Head of caudate nucleus (tissue), 42 donors: Measurements from ENCODE around the gene FABP1.

Experiments used
- DNase-seq, 42 donors: peaks; one replicate each; pipeline versions ENCODE4 v3.0.0 to v3.0.0-alpha.2; 2020 to 2021; ENCODE audit warnings: mixed read lengths in 7 of 42
- intact Hi-C: fragments of 100-400 bp; cut with DNase I; formaldehyde crosslinking; loops from one replicate; pipeline ENCODE4 v1.15.0; 2022

The FABP1 gene

GRCh38 chr2:88141952-88142351 lies 14.1 kb upstream of the FABP1 start:
- DNase-seq = no peak
- intact Hi-C loops = no loop called here

- no peak for DNase-seq
- intact Hi-C loops = no loop called here
Measured at GRCh38 chr2:88139804-88140203, 11.9 kb upstream of the FABP1 start.

GRCh38 chr2:88139203-88139702 lies 11.4 kb upstream of the FABP1 start:
- DNase-seq = no peak
- intact Hi-C loops = no loop called here

DNA sequence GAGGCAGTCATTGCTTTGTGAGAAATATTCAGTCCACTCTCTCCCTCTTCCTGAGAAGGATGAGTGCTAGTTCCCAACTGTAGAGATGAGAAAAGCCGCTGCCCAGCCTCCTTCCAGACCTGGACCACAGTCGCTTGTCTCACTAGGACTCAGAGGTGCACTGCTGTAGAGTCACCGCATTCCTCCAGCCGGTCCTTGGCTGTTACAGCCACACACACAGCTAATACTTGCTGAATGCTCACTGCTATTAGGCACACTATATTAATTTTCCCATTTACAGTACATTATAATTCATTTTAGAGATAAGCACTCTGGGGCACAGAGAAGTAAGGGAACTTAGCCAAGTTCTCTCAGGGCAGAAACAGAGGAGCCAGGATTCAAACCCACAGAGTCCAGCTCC lies 10.0 kb upstream of the FABP1 start:
- DNase-seq = no peak
- intact Hi-C loops = no loop called here

DNA sequence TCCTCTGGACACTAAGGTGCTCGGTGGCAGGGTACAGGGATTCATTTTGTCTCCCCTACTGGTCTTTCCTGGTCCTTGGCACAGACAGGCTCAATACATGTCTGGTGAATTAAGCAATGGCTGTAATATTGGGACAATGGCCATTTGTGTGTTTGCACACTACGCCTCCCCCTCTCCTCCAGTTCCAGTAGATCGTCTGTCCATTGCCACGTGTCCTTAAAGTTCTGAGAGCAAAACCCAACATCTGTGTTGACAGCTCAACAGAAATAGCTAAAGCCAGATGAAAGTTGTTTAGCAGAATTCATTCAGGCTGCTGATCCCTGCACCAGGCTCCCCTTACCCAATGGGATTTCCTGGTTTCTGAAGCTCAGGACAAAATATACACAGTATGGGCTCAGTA lies 9.0 kb upstream of the FABP1 start:
- intact Hi-C loops = no loop called here
- DNase-seq = peak in 37 of 42 donors; percentile 10 to 83 (median 55)

- no peak for DNase-seq
- intact Hi-C loops = loop anchor here (2.0 kb wide), 1 partner anchor 49 kb away; no protein-coding TSS in a partner anchor
Measured at GRCh38 chr2:88133875-88134274, 6.0 kb upstream of the FABP1 start.

- intact Hi-C loops = loop anchor here (2.0 kb wide), 1 partner anchor 47 kb away; no protein-coding TSS in a partner anchor
- no peak for DNase-seq
Measured at GRCh38 chr2:88131999-88132368, 4.1 kb upstream of the FABP1 start.

GRCh38 chr2:88131201-88131998 lies 3.5 kb upstream of the FABP1 start:
- intact Hi-C loops = no loop called here
- no peak for DNase-seq

- no peak for DNase-seq
- intact Hi-C loops = no loop called here
Measured at GRCh38 chr2:88129313-88129959, 1.6 kb upstream of the FABP1 start.

DNA sequence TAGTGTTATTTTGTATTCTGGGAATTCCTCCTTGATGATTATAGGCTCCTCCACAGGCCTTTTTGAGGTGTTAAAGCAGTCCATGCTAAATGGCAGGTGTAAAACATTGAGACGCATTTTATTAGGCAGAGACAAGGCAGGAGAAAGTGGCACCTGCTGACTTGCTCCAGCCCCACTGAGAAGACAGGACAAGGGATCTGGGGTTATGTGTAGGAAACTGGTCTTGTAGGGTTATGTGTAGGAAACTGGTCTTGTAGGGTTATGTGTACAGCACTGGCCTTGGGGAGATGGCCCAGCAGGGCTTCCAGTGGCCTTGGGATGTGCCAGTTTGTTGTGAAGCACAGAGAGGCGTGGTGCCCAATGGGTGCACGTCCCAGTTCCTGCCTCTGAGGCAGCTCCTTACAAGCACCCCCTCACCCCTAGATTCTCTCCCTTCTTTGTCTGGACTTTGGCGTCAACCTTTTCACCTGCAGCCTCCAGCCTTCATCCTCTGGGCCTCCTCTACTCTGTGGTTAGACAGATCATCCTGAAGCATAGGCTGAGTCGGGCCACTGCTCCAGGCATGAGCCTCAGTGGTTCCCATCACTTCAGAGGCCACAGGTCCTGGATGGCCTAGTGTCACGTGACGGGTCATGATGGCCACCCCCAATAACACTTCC lies 921 bp upstream of the FABP1 start:
- peak in 1 of 42 donors; percentile 14 for DNase-seq
- intact Hi-C loops = no loop called here

DNA sequence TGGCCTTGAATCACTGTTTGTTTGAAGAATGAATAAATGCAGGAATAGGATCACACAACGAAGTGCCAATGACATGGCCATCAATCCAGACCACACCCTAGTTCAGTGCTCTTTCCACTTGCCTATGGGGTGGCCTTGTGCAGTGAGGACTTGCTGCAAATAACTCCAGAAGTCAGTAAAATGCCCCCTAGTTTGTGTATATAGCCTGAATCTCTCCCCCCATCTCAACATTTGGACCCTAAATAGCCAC lies 299 bp downstream of the FABP1 start:
- peak in 1 of 42 donors; percentile 7 for DNase-seq
- intact Hi-C loops = no loop called here

DNA sequence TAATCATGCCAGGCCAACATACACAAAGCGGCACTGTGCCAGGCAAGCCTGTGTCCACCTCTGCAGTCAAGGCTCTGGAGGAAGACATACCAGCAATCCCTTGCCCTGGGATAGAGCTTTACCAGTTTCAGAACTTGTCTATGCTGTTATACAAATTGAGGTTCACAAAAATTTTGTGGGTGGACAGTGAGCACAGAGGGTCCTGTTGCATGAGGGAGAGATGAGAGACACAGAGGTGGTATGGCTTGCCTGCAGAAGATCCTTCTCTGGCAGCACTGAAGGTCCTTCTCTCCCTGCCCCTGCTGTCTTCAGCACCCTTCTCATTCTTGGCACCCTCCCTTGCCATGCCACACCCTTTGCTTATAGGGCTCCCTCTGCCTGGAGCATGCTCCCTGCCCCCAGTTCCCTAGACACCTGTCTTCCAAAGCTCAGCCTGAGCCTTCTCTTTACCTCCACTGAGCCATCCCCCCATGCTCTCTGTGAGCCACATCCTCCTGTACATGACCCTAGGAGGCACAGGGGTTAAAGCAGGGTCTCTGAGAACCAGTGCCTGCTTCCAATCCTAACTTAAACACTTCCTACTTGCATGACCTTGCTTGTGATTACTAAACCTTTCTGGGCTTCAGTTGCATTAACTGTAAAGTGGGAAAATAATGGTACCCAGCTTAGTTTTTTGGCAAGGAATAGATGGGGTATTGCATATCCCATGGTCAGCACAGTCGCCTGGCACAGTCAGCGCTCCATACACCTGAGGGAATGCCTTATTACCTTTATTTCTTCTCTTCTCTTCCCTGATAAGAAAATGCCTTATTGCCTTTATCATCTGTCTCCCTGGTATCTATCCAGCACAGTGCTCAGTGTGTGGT lies 857 bp downstream of the FABP1 start:
- intact Hi-C loops = no loop called here
- peak in 1 of 42 donors; percentile 29 for DNase-seq

GRCh38 chr2:88125924-88126771 lies 1.7 kb downstream of the FABP1 start:
- DNase-seq = peak in 1 of 42 donors; percentile 34
- intact Hi-C loops = no loop called here

- intact Hi-C loops = no loop called here
Measured at GRCh38 chr2:88125344-88125923, 2.4 kb downstream of the FABP1 start.

DNA sequence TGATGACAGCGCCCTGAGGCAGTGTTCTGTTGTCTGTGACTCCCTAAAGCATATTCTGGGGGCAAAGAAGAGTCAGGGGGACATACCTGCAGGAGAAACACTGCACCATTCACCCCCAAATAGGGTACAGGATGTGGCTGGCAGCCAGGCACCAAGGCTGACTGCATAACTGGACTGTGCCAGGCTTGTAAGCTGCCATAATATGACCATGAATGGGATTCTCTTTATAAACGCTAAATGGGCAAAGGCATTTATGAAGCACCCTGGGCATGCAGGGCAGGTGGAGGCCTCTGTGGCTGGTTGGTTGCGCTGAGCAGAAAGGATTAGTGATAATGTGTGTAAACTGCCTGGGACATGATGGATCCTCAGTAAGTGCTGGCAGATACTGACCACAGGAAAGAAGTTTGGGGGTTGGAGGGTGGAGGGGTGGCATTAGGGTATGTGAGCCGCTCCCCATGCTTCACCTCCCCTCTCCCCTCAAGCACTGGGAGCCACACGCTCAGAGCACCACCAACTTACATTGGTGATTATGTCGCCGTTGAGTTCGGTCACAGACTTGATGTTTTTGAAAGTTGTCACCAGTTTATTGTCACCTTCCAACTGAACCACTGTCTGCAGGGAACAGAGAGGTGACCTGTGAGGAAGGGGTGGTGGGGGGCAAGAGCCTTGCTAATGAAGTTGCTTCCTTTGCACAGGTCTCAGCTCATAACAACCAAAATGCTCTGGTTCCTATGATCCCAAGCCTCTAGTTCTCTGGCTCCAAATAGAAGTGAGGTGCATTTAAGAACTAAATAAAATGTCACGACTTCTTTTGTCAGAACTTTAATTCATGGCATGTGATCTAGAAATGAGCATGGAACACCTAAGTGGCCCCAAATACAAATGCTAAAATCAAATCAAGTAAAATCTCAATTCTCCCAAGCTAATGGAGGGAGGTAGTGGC lies 3.6 kb downstream of the FABP1 start:
- intact Hi-C loops = no loop called here
- DNase-seq = no peak

More at GRCh38 chr2:88125344-88125923, 2.4 kb downstream of the FABP1 start:
- peak in 1 of 42 donors; percentile 13 for DNase-seq

DNA sequence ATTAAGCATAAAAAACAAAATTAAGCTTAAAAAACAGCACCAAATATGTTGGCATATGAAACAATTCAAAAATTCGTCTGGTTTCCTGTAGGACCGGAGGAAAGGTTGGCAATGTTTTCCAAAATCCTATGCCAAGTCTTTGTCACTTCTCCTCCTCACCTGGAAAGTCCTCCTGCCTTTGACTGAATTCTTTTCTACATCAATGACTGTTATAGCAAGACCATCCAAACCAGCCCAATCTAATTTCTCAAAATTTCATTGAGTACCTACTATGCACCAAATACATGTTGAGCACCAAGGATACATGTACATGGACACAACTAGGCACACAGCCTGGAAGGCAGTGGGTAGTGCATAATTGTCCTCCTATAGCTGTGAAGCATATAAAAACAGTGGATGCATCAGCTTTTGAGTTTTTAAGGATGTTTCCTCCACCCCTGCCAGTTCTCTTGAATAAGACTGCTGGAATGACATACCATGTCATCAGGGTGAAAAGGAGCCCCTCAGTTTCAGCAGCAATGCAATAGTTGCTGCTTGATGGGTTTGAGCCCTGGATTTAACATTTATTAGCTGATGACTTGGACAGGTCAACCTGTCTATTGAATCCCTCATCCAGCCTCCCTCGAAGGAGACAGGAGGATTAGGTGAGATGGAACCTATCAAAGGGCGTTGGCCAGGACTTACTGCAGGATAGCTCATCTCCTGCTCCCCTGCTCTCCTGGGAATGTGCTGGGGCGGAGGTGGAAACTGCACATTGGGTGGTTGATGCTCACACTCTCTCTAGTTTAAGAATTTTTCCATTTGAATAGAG lies 4.5 kb downstream of the FABP1 start:
- DNase-seq = no peak
- intact Hi-C loops = no loop called here
